ENCODE data around the gene LINS1.
A peak's percentile ranks its signal among the peaks of the same experiment; 100 is the strongest.

The LINS1 gene, protein sequence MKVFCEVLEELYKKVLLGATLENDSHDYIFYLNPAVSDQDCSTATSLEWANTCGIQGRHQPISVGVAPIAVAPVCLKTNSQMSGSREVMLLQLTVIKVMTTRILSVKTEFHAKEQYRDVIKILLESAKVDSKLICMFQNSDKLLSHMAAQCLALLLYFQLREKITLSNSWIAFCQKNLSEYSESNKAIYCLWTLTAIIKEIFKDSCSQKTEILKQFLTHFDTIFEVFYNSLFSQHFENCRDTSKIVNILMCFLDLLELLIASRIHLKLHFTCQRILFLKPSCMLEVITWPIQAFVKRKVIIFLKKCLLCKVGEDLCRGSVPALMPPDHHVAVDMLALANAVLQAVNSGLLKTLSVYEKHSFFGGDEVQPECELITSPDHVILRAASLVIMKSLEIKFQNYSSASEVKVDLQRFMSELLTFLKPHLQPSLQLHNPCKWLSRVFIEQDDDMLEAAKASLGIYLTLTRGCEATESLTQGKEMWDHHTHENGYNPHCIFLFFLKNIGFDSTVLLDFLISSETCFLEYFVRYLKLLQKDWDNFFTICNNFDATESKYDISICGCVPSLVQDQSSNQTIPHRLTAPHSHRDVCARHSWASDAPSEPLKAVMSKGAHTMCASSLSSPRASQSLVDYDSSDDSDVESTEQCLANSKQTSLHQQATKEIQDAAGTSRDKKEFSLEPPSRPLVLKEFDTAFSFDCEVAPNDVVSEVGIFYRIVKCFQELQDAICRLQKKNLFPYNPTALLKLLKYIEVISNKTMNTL

DNA sequence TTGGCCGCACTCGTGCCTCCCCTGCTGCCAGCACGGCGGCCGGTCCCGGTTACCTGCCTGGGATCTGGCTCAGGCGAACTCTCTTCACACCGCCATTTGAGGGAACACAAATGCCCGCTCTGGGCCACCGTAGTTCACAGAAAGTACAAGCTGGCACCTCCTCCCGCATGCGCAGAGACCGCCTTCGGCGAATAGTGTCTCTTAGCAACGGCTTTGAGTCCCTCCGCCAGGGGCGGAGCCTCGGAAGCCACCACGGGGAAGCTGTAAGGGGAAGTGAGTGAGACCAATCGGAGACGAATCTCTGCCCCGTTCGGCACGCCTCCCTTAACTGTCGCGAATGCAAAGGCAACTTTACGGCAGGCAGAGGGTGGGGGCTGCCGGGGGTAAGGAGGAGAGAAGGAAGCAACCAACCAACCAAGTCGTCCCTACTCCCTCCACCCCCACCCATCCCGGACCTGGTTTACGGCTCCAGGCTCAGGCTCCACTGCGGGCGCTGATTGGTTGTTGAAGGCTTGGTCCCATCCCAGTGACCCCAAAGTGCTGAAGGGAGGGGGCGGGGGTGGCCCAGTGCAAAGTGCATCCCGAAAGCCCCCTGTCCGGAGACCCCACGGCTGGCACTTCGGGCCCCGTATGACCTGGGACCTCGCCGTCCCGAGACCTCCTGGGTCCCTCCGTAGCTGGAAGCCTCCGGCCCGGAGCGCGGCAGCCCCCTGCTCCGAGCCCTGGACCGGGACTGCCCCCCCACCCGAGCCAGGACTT, at the start of gene LINS1, which contains the start of gene ASB7:
Gene LINS1, minus strand, starts transcription at position 121 of the 759 bp plus-strand sequence. CDS start 21,342 bp downstream, outside the sequence.
Gene ASB7, plus strand, starts transcription at position 526 of the 759 bp plus-strand sequence. CDS start 9,628 bp downstream, outside the sequence.
- DNase-seq, result peak; percentile 99 to 100

- DNase-seq, result no peak
Measured at GRCh38 chr15:100651253-100651652, 49.3 kb upstream of the LINS1 start.

- DNase-seq, result no peak
Measured at GRCh38 chr15:100650685-100651084, 48.7 kb upstream of the LINS1 start.

DNA sequence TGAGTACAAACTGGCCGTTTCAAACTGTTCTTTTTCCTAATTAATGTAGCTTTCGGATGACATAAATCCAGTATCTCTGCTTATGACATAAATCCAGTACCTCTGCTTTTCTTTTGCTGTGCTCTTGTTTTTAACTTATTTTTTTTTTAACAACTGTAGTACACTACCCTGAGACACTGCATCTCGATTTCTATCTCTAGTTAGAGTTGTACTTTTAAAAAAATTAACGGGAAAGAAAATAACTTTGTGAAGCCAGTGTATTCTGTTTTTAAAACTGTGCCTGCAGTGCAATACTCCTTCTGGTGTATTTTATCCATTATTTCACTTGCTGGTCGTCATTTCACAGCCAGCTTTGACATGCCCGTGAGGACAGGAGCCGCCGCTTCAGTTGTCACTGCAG, 47.0 kb upstream of the LINS1 start:
- no peak for DNase-seq

DNA sequence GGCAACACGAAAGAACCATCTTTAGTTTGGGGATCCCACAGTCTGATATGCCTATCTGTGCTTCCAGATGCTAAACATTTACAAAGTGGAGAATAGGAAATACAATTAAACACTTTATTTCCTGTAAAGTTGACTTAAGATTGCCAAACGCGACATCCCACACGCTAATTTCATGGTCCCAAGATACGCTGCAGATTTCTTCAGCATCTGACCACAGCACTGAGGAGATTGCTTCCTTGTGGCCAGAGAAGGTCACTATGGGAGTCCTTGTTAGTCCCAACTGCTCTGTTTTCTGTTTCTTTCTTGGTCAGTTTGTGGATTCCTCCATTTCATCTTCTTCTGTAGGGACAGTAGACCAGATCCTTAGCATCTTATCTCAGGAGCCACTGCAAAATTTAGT, 43.7 kb upstream of the LINS1 start:
- DNase-seq, result no peak

GRCh38 chr15:100642950-100643338, 41.0 kb upstream of the LINS1 start:
- no peak for DNase-seq

DNA sequence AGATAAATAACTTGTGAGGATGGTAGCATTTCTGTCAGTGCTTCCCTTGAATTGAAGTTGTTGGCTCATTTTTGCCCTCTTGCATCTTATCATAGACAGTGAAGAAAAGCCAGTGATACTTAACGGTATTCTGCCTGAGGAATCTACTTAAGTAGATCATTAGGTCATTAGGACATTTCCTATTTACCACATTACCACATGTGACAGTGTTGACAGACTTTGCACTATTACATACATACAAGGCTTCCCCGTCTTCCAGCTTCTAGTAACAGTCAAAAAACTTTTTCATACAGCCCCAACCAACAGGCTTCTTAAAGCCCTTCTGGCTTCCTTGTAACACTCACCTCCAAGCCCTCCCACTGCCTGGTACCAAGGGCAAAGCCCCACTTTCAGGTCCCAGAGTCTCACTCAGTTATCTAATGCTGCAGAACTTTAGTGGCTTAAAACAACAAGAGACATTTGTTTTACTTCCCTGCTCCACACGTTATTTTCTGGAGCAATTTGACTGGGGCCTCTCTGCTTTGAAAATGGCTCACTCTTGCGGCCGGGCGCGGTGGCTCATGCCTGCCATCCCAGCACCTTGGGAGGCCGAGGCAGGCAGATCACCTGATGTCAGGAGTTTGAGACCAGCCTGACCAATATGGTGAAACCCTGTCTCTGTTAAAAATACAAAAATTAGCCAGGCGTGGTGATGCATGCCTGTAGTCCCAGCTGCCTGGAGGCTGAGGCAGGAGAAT, 40.4 kb upstream of the LINS1 start:
- DNase-seq, result no peak

DNA sequence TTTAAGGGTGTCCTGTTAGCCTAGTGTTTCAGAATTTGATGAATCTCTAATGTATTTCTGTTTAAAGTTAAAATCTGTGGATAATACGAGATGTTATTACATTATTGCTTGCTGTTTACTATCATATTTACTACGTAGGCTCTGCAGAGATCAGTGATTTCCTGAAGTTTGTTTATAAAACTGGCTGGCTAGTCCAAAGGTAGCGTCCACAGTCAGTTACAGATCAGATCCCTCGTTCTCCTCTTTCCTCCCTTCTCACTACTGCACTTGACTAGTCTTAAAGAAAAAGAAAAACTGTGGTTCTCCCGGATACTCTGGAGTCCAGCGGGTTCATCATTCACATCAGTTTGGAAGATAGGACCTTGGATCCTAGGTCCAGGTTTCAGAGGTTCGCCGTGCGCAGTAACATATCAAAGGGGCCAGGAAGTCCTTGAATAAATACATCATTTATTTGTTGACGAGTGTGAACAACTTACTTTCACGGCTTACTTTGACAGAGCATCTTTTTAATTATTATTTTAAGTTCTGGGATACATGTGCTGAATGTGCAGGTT, 36.3 kb upstream of the LINS1 start:
- DNase-seq, result no peak

- DNase-seq, result no peak
Measured at GRCh38 chr15:100635406-100636071, 33.6 kb upstream of the LINS1 start.

DNA sequence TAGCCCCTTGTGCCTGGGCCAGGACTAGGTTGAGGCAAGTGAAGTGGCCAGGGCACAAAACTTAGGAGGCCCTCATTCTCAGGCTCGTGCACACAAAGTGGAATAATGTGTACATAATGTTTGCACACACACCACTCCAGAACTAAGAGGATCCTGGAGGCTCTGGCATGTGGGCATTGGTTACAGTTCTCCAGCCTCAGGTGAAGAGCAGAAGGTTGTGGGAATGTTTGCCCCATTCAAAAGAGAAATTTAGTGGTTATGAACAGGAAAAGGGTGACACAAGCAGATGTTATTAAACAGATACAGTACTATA, 31.7 kb upstream of the LINS1 start:
- DNase-seq, result no peak

- DNase-seq, result no peak
Measured at GRCh38 chr15:100631831-100632230, 29.8 kb upstream of the LINS1 start.

DNA sequence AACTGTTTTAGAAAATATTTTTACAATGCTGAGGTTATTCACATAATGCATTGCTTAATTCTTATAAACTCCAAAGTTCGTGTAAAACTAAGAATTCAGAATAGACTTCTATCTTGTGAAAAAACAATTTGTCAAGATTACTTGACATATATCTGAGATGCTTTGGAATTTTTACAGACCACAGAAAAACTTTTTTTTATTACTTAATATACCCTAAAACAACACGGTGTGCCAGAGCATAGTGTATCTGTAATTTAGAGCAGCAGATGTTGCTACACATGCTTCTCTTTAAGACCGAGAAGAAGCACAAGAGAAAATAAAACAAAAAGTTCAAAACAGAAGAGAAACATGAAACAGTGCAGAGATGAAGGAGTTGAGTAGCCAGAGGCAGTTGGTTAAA, 26.8 kb upstream of the LINS1 start:
- no peak for DNase-seq

DNA sequence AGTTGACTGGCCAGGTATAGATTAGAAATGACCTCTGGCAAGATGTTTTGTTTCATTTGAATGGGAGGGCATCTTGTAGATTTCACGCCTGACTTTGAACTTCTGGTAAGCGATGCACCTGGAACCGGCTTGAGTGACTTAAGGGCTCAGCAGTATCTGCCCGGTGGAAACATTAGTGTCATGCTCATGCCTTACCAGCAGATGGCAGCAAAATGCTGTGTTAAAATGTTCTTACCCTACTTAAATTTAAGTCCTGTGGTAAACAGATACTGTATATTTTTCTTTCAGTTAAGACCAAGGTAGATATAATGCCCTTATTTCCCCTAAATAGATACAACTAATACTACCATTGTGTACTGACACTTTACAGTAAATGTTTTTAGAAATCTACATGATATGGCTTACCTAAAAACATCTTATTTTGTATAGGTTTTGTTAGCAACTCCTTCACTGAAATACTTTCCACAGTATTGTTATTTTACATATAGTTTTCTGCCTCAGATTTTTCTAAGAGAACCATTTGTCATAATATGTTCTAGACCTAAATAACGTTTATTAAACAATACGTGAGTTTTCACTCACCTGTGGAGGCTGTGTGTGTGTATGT, 25.9 kb upstream of the LINS1 start:
- peak; percentile 70 to 71 for DNase-seq

DNA sequence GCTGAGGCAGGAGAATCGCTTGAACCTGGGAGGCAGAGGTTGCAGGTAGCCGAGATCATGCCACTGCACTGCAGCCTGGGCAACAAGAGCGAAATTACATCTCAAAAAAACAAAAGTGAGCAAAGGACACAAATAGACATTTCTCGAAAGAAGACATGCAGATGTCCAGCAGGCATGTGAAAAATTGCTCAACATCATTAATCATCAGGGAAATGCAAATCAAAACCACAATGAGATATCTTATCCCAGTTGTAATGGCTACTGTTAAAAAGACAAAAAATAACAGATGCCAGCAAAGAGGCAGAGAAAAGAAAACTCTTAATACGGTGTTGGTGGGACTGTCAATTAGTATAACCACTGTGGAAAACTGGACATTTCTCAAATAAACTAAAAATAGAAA, 21.3 kb upstream of the LINS1 start:
- DNase-seq, result no peak

DNA sequence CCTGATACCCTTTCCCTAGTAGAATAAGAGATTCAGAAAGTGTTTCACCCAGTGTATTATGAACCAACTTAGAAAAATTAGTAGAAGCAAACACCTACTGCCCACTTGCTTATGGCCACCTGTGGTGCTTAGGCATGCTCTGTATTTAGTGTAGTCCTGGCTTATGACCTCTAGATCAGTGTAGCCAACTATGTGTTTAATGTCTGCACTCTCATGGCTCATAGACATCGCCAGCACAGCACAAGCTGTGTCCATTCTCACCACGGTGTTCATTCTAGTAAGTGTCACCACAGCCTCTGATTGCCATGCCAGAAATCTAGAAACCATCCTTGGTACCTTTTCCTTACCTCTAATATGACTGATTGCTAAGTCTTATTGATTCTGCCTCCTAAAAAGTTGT, 14.7 kb upstream of the LINS1 start:
- DNase-seq, result no peak

DNA sequence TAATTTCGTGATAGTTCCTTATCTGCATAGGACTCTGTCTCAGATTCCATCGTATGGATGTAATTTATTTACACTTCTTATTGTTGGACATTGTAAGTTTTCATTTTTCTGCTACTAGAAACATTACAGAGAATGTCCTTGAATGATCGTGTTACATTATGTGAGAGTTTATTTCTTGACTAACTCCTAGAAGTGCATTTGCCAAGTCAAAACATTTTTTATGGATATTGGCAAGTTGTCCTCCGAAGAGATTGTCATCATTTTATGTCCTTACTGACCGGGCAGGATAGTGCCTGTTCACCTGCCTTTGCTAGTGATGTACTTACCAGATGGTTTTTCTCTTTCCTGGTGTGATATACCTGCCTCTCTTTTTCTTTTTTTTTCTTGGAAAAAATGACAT, 13.8 kb upstream of the LINS1 start:
- DNase-seq, result no peak

GRCh38 chr15:100614918-100615317, 12.9 kb upstream of the LINS1 start:
- DNase-seq, result no peak

GRCh38 chr15:100614336-100614735, 12.4 kb upstream of the LINS1 start:
- no peak for DNase-seq

- no peak for DNase-seq
Measured at GRCh38 chr15:100613208-100613607, 11.2 kb upstream of the LINS1 start.

DNA sequence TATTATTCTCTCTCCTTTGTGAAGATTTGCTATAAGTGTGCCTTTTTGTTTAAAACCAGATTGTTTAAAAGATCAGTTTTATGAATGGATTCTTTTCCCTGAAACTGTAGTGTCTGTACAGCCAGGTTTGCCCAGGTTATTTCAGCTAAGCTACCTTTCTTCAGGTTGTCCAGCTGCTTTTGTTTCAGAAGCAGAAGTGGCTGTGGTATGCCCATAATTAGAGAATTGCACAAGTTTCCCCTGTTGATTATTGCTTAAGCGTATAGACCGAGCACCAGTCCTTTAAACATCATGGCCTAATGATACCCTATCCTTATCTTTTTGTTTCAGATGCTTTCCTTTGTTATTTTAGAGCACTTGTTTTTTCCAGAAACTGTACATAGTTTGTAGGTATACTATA, 10.6 kb upstream of the LINS1 start:
- peak in 1 of 2 experiments; percentile 4 for DNase-seq

- DNase-seq, result peak; percentile 43 to 49
Measured at GRCh38 chr15:100602823-100603393, 924 bp upstream of the LINS1 start.

Data from Kasumi-1 (cell line).